ENCODE measurements around the gene THYN1. TPM values are rescaled to one million over a fixed set of nuclear protein-coding genes. Genes with fewer than 3 reads are reported as not detected.

Gene THYN1
- total RNA-seq, 1 experiment from 2014 or later = 97.0 TPM

DNA sequence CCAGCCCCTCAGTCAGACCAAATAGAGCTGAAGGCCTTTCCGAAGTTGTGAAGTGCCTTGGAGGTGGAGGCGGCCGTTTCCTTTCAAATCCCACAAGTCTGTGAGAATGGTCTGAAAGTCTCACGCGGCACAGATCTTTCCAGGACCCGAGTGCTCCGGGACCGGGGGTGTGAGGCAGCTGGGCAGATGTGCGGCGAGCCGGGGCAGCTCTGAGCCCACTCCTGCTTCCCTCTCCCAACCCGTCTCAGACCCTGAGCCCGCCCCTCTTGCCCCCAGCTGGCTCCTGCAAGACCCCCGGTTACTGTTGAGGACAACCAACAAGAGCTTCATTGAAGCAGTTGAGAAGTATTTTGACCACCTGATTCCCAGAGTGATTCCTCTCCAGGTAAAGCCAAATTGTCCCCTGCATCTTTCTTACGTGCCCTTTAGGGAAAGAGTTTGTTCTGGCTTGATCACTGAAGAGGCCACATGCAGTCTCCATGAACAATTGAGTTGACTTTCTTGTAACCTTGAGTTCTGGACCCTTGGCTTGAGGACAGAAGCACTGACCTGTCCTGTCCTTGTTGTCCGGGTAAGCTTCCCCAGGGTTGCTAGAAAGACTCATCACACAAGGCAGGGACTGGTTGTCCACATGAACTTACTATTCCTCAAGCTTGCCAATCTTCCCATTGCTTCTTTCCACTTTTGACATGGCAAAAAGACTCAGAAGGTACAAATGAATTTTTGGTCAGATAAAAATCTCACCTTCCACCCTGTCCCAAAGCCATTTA is 30.5 kb upstream of the THYN1 start:
- Histone ChIP-seq H3K56ac (ENCODE audit: insufficient read length, low read depth, low read length) (no peak overlapping the region), H3K4ac (ENCODE audit: low read depth, low read length) (no peak overlapping the region), H3K4me1 (ENCODE audit: insufficient read depth, low read length) (no peaks in the 10 kb centered on the region), H2BK120ac (ENCODE audit: low read depth, low read length, poor library complexity, severe bottlenecking) (no peak overlapping the region), H2AK5ac (ENCODE audit: insufficient read length, low read length) (no peak overlapping the region), H3K4me2 (ENCODE audit: insufficient read depth, insufficient read length, low read length) (no peak overlapping the region), H3K18ac (ENCODE audit: insufficient read length, low read depth, low read length) (no peak overlapping the region), H4K20me1 (ENCODE audit: control insufficient read depth, insufficient read depth, insufficient read length) (no peaks in the 10 kb centered on the region), H2AFZ (ENCODE audit: low read length) (no peak overlapping the region), H4K5ac (ENCODE audit: insufficient read length, low read depth, low read length) (no peak overlapping the region), H3K23me2 (ENCODE audit: insufficient read length, low read depth, low read length, poor library complexity, severe bottlenecking) (no peaks in the 10 kb centered on the region), H3K27ac (ENCODE audit: insufficient read length, low read depth, low read length) (no peak overlapping the region), H3K79me2 (ENCODE audit: insufficient read depth, low read length) (no peaks in the 10 kb centered on the region), H2BK12ac (ENCODE audit: insufficient read length, low read depth, low read length) (no peak overlapping the region), H2BK20ac (ENCODE audit: low read depth, low read length, poor library complexity, severe bottlenecking) (no peak overlapping the region), H3K79me1 (ENCODE audit: insufficient read depth, low read depth, low read length, poor library complexity, severe bottlenecking) (no peaks in the 10 kb centered on the region), H4K91ac (ENCODE audit: insufficient read length, low read depth, low read length) (no peak overlapping the region), H3K23ac (ENCODE audit: insufficient read length, low read depth, low read length) (no peak overlapping the region), H3K9me3 (ENCODE audit: control insufficient read depth, low read depth, low read length) (no peaks in the 10 kb centered on the region), H2BK15ac (ENCODE audit: low read depth, low read length) (no peak overlapping the region), H3K14ac (ENCODE audit: insufficient read depth, low read length) (no peak overlapping the region), H2BK5ac (ENCODE audit: insufficient read length, low read length) (no peak overlapping the region), H4K8ac (replicated peaks; ENCODE audit: insufficient read length, low read depth, low read length) (no peak overlapping the region), H3T11ph (ENCODE audit: low read length) (no peak overlapping the region), H3K9ac (ENCODE audit: extremely low read depth, insufficient read length, low read length) (no peak overlapping the region), H3K27me3 (ENCODE audit: insufficient read depth, low read length) (no peaks in the 10 kb centered on the region)
- Mint-ChIP-seq H3K27ac (no peak overlapping the region), H3K4me1 (peaks cover 4% of the 10 kb centered on the region in 2 experiments; a peak in 1 of 4 replicates), H3K27me3 (ENCODE audit: low read depth) (no peaks in the 10 kb centered on the region; the same call in 1 of the 2 replicates), H3K4me3 (no peak overlapping the region), H3K9me3 (peaks cover 0 to 1% of the 10 kb centered on the region in 2 experiments; a peak in 2 of 5 replicates), H3K36me3 (ENCODE audit: insufficient read depth in 1 of 3, low read depth in 3 of 3) (peaks cover 26 to 40% (median 27%) of the 10 kb centered on the region in 3 experiments)
- TF ChIP-seq, protein P1, sequence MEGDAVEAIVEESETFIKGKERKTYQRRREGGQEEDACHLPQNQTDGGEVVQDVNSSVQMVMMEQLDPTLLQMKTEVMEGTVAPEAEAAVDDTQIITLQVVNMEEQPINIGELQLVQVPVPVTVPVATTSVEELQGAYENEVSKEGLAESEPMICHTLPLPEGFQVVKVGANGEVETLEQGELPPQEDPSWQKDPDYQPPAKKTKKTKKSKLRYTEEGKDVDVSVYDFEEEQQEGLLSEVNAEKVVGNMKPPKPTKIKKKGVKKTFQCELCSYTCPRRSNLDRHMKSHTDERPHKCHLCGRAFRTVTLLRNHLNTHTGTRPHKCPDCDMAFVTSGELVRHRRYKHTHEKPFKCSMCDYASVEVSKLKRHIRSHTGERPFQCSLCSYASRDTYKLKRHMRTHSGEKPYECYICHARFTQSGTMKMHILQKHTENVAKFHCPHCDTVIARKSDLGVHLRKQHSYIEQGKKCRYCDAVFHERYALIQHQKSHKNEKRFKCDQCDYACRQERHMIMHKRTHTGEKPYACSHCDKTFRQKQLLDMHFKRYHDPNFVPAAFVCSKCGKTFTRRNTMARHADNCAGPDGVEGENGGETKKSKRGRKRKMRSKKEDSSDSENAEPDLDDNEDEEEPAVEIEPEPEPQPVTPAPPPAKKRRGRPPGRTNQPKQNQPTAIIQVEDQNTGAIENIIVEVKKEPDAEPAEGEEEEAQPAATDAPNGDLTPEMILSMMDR (conservative IDR thresholded peaks at IDR 0.05) = no peak
- DNase-seq = no peak
- no CpG with 5 or more reads among the region's 16 CpGs for WGBS (ENCODE audit: extremely low coverage, insufficient read length, low lambda C conversion rate)

All from H9 (cell line).